Spleen (tissue), 7 donors: ENCODE measurements around the gene CLEC11A.

Experiments
- CTCF ChIP-seq, 11 experiments: fragments of 200-600 bp in 7 of 11; fragments of 450-650 bp in 4 of 11; sonication (generic) in 4 of 11; IDR thresholded peaks in 8 of 11; conservative IDR thresholded peaks in 3 of 11; 1 replicate in 7 of 11; 2 replicates in 4 of 11; pipeline versions ENCODE4 v1.4.0 to v1.8.0; 2016 to 2021; ENCODE audit warnings: antibody characterized with exemption in 11 of 11, inconsistent platforms in 4 of 11, mild to moderate bottlenecking in 1 of 11
- POLR2A ChIP-seq, 3 donors: fragments of 450-650 bp; IDR thresholded peaks; one replicate each; pipeline ENCODE4 v1.5.1; 2017; ENCODE audit warnings: antibody characterized with exemption in 3 of 3, mild to moderate bottlenecking in 1 of 3
- donor health status: DM: no; HTN: no; CAD: no; lungs with moderate emphysema.
- donor health status: DM: no; HTN: no; CAD: no.
- donor health status: DM: no; HTN: no; CAD: no.

GRCh38 chr19:50688766-50689165, 34.4 kb upstream of the CLEC11A start:
- TF ChIP-seq CTCF (IDR thresholded peaks at IDR 0.05 in 8 of 11, conservative IDR thresholded peaks at IDR 0.05 in 3 of 11): no peak
- TF ChIP-seq POLR2A (IDR thresholded peaks at IDR 0.05): no peak
